HUES48 (cell line): ENCODE data around the gene PRKCA.
A peak's percentile ranks its signal among the peaks of the same experiment; 100 is the strongest.

Experiments
- H3K27ac ChIP-seq: one replicate; pipeline ENCODE4 v1.7.0; 2013; ENCODE audit warnings: low read depth, low read length, inconsistent platforms
- H3K27me3 ChIP-seq: 2 replicates; pipeline ENCODE4 v1.6.1; 2013; ENCODE audit warnings: mild to moderate bottlenecking, low read length; ENCODE audit not compliant: control insufficient read depth, insufficient read depth
- H3K36me3 ChIP-seq: 2 replicates; pipeline ENCODE4 v1.6.1; 2013; ENCODE audit warnings: low read length; ENCODE audit not compliant: control insufficient read depth, insufficient read depth
- H3K4me1 ChIP-seq: 2 replicates; pipeline ENCODE4 v1.6.1; 2013; ENCODE audit warnings: mild to moderate bottlenecking, low read length; ENCODE audit not compliant: control insufficient read depth, insufficient read depth
- H3K4me3 ChIP-seq: 2 replicates; pipeline ENCODE4 v1.5.1; 2013; ENCODE audit warnings: mild to moderate bottlenecking, low read depth, low read length
- H3K9ac ChIP-seq: 2 replicates; pipeline ENCODE4 v1.6.1; 2013; ENCODE audit warnings: mild to moderate bottlenecking, low read depth, low read length, moderate library complexity
- H3K9me3 ChIP-seq: 2 replicates; pipeline ENCODE4 v1.6.1; 2013; ENCODE audit warnings: low read length; ENCODE audit not compliant: control insufficient read depth, insufficient read depth

PRKCA gene

DNA sequence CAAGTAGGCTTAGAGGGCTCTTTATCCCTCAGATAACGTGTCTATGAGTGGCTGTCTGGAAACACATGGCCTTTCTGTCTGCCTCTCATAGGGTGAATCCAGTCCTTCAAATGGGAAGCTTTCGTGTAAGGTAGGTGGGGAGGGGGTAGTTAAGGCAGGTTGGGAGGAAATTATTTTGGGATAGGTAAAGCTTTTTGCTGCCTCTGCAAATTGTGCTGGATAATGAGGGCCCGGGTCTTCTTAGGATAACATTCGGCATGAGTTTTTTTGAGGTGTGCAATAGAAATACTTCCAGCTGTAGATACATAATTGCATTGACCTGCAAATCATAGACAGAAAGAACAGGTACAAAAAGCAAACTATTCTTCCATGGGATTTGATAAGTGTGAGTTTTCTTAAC, 189.7 kb downstream of the PRKCA start:
- H3K4me3 ChIP-seq, result no peak overlapping the region
- peaks cover 32% of the 10 kb centered on the region for H3K4me1 ChIP-seq
- no peak overlapping the region for H3K27ac ChIP-seq
- H3K9ac ChIP-seq, result no peak overlapping the region
- no peaks in the 10 kb centered on the region for H3K36me3 ChIP-seq
- no peaks in the 10 kb centered on the region for H3K27me3 ChIP-seq
- H3K9me3 ChIP-seq, result no peaks in the 10 kb centered on the region

DNA sequence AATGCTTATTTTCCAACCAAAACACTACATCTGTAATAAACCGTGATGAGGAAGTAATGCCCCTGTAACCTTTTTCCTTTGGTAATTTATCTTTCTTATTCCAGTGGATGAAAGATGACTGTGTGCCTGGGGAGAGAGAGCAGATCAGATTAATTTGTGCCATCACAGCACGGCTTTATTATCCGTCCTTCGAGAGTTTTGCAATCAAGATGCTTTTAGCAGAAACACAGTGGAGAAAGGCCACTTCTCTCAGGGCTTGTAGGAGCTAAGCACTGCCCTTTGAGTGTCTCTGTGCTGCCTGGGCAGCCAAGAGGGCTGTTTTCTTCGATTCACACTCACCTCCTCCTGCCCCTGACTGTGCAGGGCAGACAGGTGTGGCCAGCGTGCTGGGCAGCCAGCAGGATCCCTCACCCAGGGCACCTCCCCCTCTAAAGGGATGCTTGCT, 190.2 kb downstream of the PRKCA start:
- H3K4me1 ChIP-seq, result peaks cover 32% of the 10 kb centered on the region
- no peaks in the 10 kb centered on the region for H3K9me3 ChIP-seq
- H3K4me3 ChIP-seq, result no peak overlapping the region
- H3K9ac ChIP-seq, result no peak overlapping the region
- no peak overlapping the region for H3K27ac ChIP-seq
- no peaks in the 10 kb centered on the region for H3K27me3 ChIP-seq
- H3K36me3 ChIP-seq, result no peaks in the 10 kb centered on the region

DNA sequence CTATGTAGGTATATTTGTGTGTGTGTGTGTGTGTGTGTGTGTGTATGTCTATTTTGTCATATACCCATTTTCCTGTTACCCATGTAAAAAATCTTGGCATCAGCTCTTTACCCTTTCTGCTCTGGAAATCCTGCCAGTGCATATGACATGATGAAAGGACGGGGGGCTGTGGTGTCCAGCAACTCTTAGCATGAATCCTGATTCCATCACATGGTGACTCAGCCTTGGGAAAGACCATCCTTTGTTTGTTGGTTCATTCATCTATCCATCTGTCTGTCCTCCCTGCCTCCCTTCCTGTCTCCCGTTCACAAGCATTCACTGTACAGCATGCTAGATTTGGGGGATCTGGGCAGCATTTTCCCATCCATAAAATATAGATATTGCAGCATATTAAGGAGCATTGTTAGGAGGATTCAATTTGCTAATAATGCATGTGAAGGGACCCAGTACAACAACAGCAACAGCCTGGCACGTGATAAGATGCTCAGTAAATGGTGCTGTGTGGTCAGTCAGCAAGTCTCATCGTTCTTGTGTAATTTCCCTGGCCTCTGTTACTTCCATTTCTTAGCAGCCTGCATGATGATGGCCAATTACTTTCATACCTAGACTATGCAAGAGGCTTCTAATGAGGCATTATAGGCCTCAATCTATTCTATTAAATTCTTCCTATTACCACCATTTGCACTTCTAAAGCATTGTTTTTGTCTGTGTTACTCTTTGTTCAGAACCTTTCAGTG, 191.0 kb downstream of the PRKCA start:
- H3K4me3 ChIP-seq, result no peak overlapping the region; the same call in 1 of the 2 replicates
- H3K9ac ChIP-seq, result no peak overlapping the region
- peak overlapping the region; percentile 84 for H3K27ac ChIP-seq
- H3K9me3 ChIP-seq, result no peaks in the 10 kb centered on the region
- no peaks in the 10 kb centered on the region for H3K27me3 ChIP-seq
- H3K4me1 ChIP-seq, result peaks cover 32% of the 10 kb centered on the region
- no peaks in the 10 kb centered on the region for H3K36me3 ChIP-seq

DNA sequence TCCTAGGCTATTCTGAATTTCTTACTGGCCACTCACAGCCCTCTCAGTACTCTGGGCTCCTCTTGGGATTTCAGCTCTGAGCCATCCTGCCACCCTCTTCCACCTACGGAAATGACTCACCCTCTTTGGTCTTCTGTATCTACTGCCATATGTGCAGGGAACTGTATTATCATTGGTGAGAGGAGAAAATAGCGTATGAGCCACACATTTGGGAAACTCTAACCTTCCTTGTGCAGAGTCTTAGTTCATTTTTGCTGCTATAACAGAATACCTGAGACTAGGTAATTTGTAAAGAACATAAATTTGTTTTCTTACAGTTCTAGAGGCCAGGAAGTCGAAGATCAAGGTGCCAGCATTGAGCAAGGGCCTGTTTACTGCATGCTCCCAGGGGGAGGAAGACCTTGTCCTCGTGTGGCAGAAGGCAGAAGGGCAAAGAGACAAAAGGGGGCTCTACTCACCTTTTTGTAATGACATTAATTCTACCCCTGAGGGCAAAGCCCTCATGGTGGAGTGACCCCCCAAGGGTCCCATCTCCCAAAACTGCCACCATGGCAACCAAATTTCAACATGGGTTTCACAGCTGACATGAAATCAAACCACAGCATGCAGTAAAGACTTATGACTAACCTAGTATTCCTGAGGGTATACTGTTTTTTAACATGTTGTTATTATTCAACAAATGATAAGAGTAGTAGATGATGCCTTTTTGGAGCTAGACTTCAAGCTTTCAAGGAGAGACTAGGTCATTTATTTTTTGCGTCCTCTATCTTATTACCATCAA, 191.8 kb downstream of the PRKCA start:
- H3K36me3 ChIP-seq, result no peaks in the 10 kb centered on the region
- no peaks in the 10 kb centered on the region for H3K27me3 ChIP-seq
- no peaks in the 10 kb centered on the region for H3K9me3 ChIP-seq
- H3K4me1 ChIP-seq, result peaks cover 32% of the 10 kb centered on the region
- H3K27ac ChIP-seq, result peak overlapping the region; percentile 84
- H3K9ac ChIP-seq, result no peak overlapping the region
- no peak overlapping the region for H3K4me3 ChIP-seq

DNA sequence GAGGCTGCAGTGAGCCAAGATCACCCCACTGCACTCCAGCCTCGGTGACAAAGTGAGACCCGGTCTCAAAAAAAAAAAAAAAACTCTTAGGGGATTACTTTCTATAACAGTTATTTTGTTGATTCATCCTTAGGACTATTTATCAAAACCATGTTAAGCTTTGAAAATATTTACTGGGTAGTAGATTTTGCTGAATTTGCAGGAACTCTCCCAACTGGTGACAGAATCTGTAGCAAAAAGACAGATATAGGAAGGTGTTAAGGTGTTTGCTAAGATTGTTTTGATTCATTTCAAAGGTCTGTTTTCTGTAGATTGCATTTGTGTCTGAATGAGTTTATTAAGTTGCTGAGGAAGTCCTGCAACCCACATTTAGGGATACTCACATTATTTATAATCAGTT, 192.6 kb downstream of the PRKCA start:
- Histone ChIP-seq H3K27ac (no peak overlapping the region), H3K4me3 (no peak overlapping the region), H3K9me3 (no peaks in the 10 kb centered on the region), H3K9ac (no peak overlapping the region), H3K4me1 (peaks cover 32% of the 10 kb centered on the region), H3K27me3 (no peaks in the 10 kb centered on the region), H3K36me3 (no peaks in the 10 kb centered on the region)

DNA sequence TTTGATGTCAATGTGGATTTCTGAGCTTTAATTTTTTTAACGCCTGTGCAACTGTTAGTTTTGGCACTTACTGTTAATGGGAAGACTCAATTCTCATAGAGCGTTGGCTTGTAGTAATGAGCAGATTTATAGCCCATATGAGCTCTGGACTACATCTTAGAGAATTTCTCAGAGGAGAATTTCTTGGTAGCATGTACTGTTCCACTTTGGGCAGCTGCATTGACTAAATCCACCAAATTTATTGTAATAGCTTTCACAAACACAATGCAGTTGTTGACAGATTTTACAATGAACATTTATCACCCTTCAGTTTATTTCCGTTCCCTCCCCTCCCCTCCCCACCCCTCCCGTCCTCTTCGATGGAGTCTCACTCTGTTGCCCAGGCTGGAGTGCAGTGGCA, 193.9 kb downstream of the PRKCA start:
- no peaks in the 10 kb centered on the region for H3K27me3 ChIP-seq

DNA sequence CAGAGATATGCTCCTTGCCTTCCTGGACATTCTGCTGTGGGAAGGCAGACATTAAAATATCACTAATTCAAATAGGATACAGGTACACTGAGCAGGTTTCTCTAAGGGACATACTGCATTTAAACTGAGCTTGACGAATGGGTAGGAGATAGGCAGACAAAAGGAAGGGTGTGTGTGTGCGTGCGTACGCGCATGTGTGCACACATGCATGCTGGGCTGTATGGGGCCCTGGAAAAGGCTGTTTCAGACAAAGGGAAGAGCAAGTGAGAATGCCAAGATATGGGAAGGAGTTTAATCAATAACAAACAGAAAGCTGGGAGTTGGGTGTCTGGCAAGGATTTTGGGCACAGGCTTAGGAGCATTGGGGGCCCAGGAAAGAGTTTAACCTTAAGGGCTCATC, 196.2 kb downstream of the PRKCA start:
- no peaks in the 10 kb centered on the region for H3K9me3 ChIP-seq

More for the DNA sequence above, 193.9 kb downstream of the PRKCA start:
- Histone ChIP-seq H3K36me3 (no peaks in the 10 kb centered on the region), H3K9me3 (no peaks in the 10 kb centered on the region), H3K27ac (no peak overlapping the region), H3K4me3 (no peak overlapping the region), H3K9ac (no peak overlapping the region), H3K4me1 (peaks cover 32% of the 10 kb centered on the region)

DNA sequence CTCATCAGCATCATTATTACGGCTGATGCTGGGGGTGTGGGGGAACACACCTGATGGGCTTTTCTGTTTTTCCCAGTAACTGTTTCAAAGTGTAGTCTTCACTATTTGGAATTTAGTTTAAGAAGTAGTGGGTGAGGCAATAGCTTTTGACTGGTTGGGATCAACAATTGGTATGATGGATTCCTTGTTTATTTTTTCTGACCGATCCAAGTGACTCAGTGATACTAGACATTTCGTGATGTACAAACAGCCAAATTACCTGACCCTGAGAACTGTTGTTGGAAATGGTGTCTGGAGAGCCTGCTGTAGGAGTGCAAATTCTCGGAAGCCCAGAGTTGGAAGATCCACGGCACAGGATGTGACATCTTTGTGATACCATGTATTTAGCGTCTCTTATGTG, 204.2 kb downstream of the PRKCA start:
- H3K9me3 ChIP-seq, result no peaks in the 10 kb centered on the region
- peaks cover 6% of the 10 kb centered on the region; the same call in 1 of the 2 replicates for H3K4me1 ChIP-seq
- H3K27ac ChIP-seq, result no peak overlapping the region
- H3K36me3 ChIP-seq, result no peaks in the 10 kb centered on the region
- H3K4me3 ChIP-seq, result no peak overlapping the region
- no peak overlapping the region for H3K9ac ChIP-seq
- H3K27me3 ChIP-seq, result no peaks in the 10 kb centered on the region

More for the DNA sequence above, 196.2 kb downstream of the PRKCA start:
- no peaks in the 10 kb centered on the region for H3K27me3 ChIP-seq
- peaks cover 11% of the 10 kb centered on the region for H3K4me1 ChIP-seq
- no peak overlapping the region for H3K27ac ChIP-seq
- no peak overlapping the region for H3K4me3 ChIP-seq
- no peak overlapping the region for H3K9ac ChIP-seq
- H3K36me3 ChIP-seq, result no peaks in the 10 kb centered on the region

DNA sequence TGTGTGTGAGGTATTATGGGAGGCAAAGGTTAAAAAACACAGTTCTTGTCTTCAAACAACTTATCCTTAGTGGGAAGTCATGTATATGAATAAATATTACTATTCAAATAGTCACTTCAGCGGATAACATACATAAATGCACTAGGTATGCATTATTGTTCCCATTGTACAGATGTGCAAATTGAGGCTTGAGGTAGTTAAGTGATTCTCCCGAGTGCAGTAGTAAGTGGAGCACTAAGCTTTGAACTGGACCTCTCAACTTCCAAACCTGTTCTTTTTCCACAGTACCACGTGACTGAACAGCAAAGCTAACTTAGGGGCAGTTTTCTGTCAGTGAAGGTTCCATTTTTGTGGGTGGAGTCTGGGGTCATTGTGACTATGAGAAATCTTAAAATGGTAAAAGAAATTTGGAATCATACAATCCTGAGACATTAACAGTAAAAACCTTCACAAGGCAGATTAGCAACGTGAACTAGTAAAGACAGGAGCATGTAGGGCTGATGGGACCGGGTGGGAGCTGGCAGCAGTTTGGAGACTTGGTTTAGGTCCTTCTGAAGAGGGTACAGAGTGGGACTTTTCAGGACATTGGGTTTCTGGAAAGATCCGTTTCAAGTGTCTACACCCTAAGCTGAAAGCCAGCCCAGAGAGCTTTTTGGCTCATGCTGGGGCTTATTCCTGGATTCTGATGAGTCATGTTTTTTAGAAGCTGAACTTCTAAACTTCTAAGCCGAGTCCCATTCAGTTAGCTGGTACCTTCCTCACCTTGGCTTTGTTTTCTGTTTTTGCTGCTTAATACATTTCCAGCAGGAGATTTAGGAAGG, 204.9 kb downstream of the PRKCA start:
- Histone ChIP-seq H3K9me3 (no peaks in the 10 kb centered on the region), H3K4me1 (peaks cover 6% of the 10 kb centered on the region; the same call in 1 of the 2 replicates), H3K27me3 (no peaks in the 10 kb centered on the region), H3K27ac (no peak overlapping the region), H3K9ac (no peak overlapping the region), H3K36me3 (no peaks in the 10 kb centered on the region), H3K4me3 (no peak overlapping the region)

DNA sequence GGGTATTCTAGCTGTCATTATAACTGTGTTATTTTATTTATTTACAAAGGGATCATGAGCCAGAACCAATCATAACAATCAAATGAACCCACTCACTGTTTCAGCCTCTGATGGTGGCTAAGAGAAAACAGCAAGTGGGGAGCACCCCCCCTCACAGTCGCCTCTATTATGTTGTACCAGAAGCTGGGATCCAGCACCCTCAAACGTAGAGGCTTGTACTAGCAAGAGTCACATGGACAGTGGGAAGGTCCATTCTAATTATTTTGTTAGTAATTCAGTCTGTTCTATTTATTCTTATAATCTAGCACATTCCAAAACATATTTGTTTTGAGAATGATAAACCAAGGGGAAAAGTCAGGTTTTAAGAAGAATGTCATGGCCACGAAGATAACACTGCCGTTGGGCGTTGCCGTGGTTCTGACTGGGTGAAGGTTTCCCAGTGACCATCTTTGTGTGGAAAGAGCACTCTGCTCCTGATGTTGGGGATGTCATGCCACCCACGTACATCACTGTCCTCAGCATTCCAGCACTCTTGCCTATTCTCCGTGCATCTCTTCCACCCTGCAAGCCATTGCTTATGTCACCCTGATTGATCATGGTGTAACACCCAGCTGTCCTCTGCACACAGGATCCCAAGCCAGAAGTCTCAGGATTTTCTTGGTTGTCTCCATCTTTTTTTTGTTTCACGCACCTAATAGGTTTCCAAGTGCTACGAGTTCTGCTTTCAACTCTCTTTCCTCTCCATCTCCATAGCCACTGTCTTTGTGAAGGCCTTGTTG, 205.8 kb downstream of the PRKCA start:
- Histone ChIP-seq H3K27ac (peak overlapping the region; percentile 16), H3K36me3 (no peaks in the 10 kb centered on the region), H3K4me1 (peaks cover 6% of the 10 kb centered on the region; the same call in 1 of the 2 replicates), H3K9me3 (no peaks in the 10 kb centered on the region), H3K4me3 (no peak overlapping the region), H3K27me3 (no peaks in the 10 kb centered on the region), H3K9ac (no peak overlapping the region)
